GM18870 (cell line): ENCODE measurements around the gene ALPP.
"Not testable (repeated sequence)": the region's sequence is repeated elsewhere in the genome, so short reads cannot be mapped to it uniquely, and the experiment has no call there.

Experiments used
- ATAC-seq: cut with Tn5 transposase; IDR thresholded peaks from one replicate; pipeline ENCODE4 v1.9.1; 2021; ENCODE audit warnings: moderate library complexity; ENCODE audit not compliant: unreplicated experiment

Gene ALPP

GRCh38 chr2:232379610-232380590, 1.3 kb downstream of the ALPP start:
- ATAC-seq = not testable (repeated sequence)

GRCh38 chr2:232381204-232382031, 2.9 kb downstream of the ALPP start:
- not testable (repeated sequence) for ATAC-seq

GRCh38 chr2:232382331-232383225, 4.0 kb downstream of the ALPP start:
- ATAC-seq = no peak

GRCh38 chr2:232384466-232384865, 5.9 kb downstream of the ALPP start:
- ATAC-seq = no peak

GRCh38 chr2:232385058-232385457, 6.5 kb downstream of the ALPP start:
- ATAC-seq = not testable (repeated sequence)

- ATAC-seq = no peak
Measured at GRCh38 chr2:232385660-232386489, 7.3 kb downstream of the ALPP start.

GRCh38 chr2:232386490-232386739, 7.9 kb downstream of the ALPP start:
- no peak for ATAC-seq

- no peak for ATAC-seq
Measured at GRCh38 chr2:232386740-232387450, 8.3 kb downstream of the ALPP start.

- no peak for ATAC-seq
Measured at GRCh38 chr2:232387451-232388171, 9.1 kb downstream of the ALPP start.

- ATAC-seq = no peak
Measured at GRCh38 chr2:232388324-232388891, 9.9 kb downstream of the ALPP start.

GRCh38 chr2:232389327-232389726, 10.8 kb downstream of the ALPP start:
- no peak for ATAC-seq

- ATAC-seq = no peak
Measured at GRCh38 chr2:232390661-232391060, 12.1 kb downstream of the ALPP start.

- no peak for ATAC-seq
Measured at GRCh38 chr2:232393556-232393955, 15.0 kb downstream of the ALPP start.

GRCh38 chr2:232394431-232394830, 15.9 kb downstream of the ALPP start:
- not testable (repeated sequence) for ATAC-seq

GRCh38 chr2:232395586-232395985, 17.0 kb downstream of the ALPP start:
- no peak for ATAC-seq

- no peak for ATAC-seq
Measured at GRCh38 chr2:232396683-232397082, 18.1 kb downstream of the ALPP start.

- no peak for ATAC-seq
Measured at GRCh38 chr2:232398293-232399034, 19.9 kb downstream of the ALPP start.
